ENCODE results near the gene CDKN1C. TPM values are rescaled to one million over a fixed set of nuclear protein-coding genes. Genes with fewer than 3 reads are reported as not detected.

Gene CDKN1C
- polyA plus RNA-seq, 3 donors, result 79.2 to 119 (median 110) TPM

GRCh38 chr11:2923446-2924375, 38.1 kb upstream of the CDKN1C start:
- DNase-seq (ENCODE audit: low read depth in 3 of 3, low spot score in 2 of 3), result no peak

- no peak for DNase-seq (ENCODE audit: low read depth in 3 of 3, low spot score in 2 of 3)
Observed at GRCh38 chr11:2922655-2923054, 37.1 kb upstream of the CDKN1C start.

- no peak for DNase-seq (ENCODE audit: low read depth in 3 of 3, low spot score in 2 of 3)
Observed at GRCh38 chr11:2921742-2922493, 36.3 kb upstream of the CDKN1C start.

GRCh38 chr11:2921261-2921660, 35.7 kb upstream of the CDKN1C start:
- DNase-seq (ENCODE audit: low read depth in 3 of 3, low spot score in 2 of 3), result no peak

GRCh38 chr11:2920343-2920742, 34.8 kb upstream of the CDKN1C start:
- no peak for DNase-seq (ENCODE audit: low read depth in 3 of 3, low spot score in 2 of 3)

GRCh38 chr11:2919837-2920236, 34.3 kb upstream of the CDKN1C start:
- no peak for DNase-seq (ENCODE audit: low read depth in 3 of 3, low spot score in 2 of 3)

- DNase-seq (ENCODE audit: low read depth in 3 of 3, low spot score in 2 of 3), result no peak
Observed at GRCh38 chr11:2919188-2919587, 33.6 kb upstream of the CDKN1C start.

- DNase-seq (ENCODE audit: low read depth in 3 of 3, low spot score in 2 of 3), result no peak
Observed at GRCh38 chr11:2917842-2918490, 32.4 kb upstream of the CDKN1C start.

- DNase-seq (ENCODE audit: low read depth in 3 of 3, low spot score in 2 of 3), result no peak
Observed at GRCh38 chr11:2916892-2917645, 31.5 kb upstream of the CDKN1C start.

- no peak for DNase-seq (ENCODE audit: low read depth in 3 of 3, low spot score in 2 of 3)
Observed at GRCh38 chr11:2916114-2916891, 30.7 kb upstream of the CDKN1C start.

- DNase-seq (ENCODE audit: low read depth in 3 of 3, low spot score in 2 of 3), result no peak
Observed at GRCh38 chr11:2915473-2915872, 29.9 kb upstream of the CDKN1C start.

- DNase-seq (ENCODE audit: low read depth in 3 of 3, low spot score in 2 of 3), result no peak
Observed at GRCh38 chr11:2914455-2915195, 29.1 kb upstream of the CDKN1C start.

- no peak for DNase-seq (ENCODE audit: low read depth in 3 of 3, low spot score in 2 of 3)
Observed at GRCh38 chr11:2913776-2914175, 28.2 kb upstream of the CDKN1C start.

GRCh38 chr11:2913019-2913431, 27.4 kb upstream of the CDKN1C start:
- DNase-seq (ENCODE audit: low read depth in 3 of 3, low spot score in 2 of 3), result no peak

- no peak for DNase-seq (ENCODE audit: low read depth in 3 of 3, low spot score in 2 of 3)
Observed at GRCh38 chr11:2912498-2912897, 26.9 kb upstream of the CDKN1C start.

- DNase-seq (ENCODE audit: low read depth in 3 of 3, low spot score in 2 of 3), result no peak
Observed at GRCh38 chr11:2911785-2912391, 26.3 kb upstream of the CDKN1C start.

- no peak for DNase-seq (ENCODE audit: low read depth in 3 of 3, low spot score in 2 of 3)
Observed at GRCh38 chr11:2911088-2911784, 25.7 kb upstream of the CDKN1C start.

- DNase-seq (ENCODE audit: low read depth in 3 of 3, low spot score in 2 of 3), result no peak
Observed at GRCh38 chr11:2910401-2910955, 24.9 kb upstream of the CDKN1C start.

Measured in right renal cortex interstitium (tissue), 3 donors.